SW 1271 (cell line): ENCODE measurements around the gene RAB10.
"Not testable (repeated sequence)": the region's sequence is repeated elsewhere in the genome, so short reads cannot be mapped to it uniquely, and the experiment has no call there.

Experiments used
- DNase-seq, 2 experiments: peaks; one replicate each; lab custom pipeline; 2025; lab: John Stamatoyannopoulos, UW

RAB10 gene

GRCh38 chr2:26089337-26089736 is 55.5 kb downstream of the RAB10 start:
- DNase-seq = no peak

- DNase-seq = no peak
Measured at GRCh38 chr2:26095758-26096157, 61.9 kb downstream of the RAB10 start.

- no peak for DNase-seq
Measured at GRCh38 chr2:26099933-26100332, 66.0 kb downstream of the RAB10 start.

DNA sequence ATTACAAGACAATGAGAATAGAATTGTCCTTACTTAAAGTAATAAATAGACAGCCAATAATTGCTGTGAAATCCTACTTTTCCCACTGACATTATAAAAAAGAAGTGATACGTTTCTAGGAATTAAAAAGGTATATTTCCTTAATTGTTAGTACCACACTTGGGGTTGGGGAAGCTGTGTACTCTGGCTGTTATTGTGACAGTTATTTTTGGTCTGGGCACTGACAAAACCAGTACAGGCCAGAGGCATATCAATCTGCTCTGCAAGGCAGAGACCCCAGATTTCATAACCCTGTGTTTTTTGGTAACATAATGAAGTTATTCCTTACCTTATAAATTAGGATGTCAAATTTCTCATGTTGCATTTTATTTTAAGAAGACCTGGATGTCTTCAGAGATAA is 66.5 kb downstream of the RAB10 start:
- no peak for DNase-seq

GRCh38 chr2:26103752-26104151 is 69.9 kb downstream of the RAB10 start:
- no peak for DNase-seq

GRCh38 chr2:26108701-26109100 is 74.8 kb downstream of the RAB10 start:
- DNase-seq = not testable (repeated sequence)

DNA sequence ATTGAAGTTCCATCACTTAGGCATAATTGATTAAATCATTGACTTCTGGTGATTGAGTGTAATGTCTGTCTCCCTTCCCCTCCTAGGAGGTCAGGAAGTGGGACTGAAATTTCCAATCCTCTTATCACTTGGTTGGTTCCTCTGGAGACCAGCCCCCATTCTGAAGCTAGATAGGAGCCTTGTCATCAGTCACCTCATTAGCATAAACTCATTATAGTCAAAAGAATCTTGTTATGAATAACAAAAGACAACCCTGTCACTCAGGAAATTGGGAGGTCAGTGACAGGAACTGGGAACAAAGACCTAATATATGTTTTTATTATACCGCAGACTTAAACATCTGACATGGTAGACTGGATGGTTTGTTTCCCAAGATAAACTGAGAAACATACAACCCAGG is 78.3 kb downstream of the RAB10 start:
- DNase-seq = no peak

DNA sequence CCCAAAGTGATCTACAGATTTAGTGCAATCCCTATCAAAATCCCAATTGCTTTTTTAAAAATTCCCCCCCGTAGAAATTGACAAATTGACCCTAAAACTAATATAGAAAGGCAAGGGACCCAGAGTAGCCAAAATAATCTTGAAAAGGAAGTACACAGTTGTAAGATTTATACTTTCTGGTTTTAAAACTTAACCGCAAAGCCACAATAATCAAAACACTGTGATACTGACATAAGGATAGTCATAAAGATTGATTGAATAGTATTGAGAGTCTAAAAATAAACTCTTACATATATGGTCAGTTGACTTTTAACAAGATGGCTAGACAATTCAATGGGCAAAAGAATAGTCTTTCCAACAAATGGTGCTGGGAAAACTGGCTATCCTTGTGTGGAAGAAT is 80.3 kb downstream of the RAB10 start:
- DNase-seq = no peak

DNA sequence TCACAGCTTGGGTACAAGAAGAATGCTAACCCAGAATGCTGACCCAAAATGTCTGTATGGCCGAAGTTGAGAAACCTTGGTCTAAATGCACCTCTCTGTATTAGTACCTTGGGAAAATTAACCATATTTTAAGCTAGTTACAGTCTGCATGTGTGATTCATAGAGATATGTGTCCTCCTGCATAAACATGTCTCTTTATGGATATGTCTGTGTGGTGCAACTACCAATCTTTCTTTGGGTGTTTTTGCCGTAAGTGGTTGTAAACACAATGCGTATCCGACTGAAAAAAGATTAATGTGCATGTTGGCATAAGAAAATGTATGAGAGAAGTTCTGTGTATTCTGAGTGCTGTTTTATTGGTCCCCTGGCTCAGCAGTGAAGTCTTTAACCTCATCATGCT is 84.8 kb downstream of the RAB10 start:
- no peak for DNase-seq

GRCh38 chr2:26119521-26119920 is 85.6 kb downstream of the RAB10 start:
- DNase-seq = no peak

DNA sequence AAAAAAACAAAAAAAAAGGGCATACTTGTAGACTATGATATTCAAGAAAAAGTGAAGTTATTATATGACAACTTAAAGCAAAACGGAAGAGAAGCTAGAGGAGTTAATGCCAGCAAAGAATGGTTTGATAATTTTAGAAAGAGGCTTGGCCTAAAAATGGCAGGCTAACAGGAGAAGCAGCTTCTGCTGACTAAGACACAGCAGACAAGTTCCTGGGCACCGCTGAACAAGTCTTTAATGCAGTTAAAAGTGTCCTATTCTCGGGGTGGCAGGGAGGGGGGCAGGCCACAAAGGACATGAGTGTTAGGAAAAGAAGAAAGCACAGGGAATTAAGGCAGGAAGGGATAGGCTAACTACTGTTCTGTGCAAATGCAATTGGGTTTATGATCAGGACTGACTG is 88.7 kb downstream of the RAB10 start:
- no peak for DNase-seq

- no peak for DNase-seq
Measured at GRCh38 chr2:26123426-26123825, 89.5 kb downstream of the RAB10 start.

DNA sequence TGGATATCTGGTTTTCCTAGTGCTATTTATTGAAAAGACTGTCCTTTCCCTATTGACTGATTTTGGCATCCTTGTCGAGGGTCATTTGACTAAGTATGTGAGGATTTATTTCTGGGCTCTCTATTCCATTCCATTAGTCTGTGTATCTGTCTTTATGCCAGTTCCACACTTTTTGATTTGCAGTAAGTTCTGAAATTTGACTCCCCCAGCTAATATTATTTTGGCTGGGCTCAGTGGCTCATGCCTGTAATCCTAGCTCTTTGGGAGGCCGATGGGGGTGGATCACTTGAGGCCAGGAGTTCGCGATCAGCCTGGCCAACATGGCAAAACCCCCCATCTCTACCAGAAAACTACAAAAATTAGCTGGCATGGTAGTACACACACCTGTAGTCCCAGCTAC is 92.2 kb downstream of the RAB10 start:
- DNase-seq = no peak

DNA sequence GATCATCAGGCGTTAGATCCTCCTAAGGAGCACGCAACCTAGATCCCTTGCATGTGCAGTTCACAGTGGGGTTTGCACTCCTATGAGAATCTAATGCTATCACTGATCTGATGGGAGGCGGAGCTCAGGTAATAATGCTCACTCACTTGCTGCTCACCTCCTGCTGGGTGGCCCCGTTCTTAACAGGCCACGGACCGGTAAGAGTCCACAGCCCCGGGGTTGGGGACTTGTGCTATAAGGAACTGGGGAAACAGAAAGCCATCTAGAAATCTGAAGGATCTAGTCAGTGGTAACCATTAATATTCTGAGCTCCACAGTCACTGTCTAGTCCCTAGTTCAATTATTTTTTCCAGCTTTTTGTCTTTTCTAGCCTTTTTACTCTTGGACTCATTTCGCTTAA is 94.3 kb downstream of the RAB10 start:
- DNase-seq = no peak

GRCh38 chr2:26130763-26131162 is 96.9 kb downstream of the RAB10 start:
- no peak for DNase-seq

- no peak for DNase-seq
Measured at GRCh38 chr2:26136451-26136850, 102.6 kb downstream of the RAB10 start.

DNA sequence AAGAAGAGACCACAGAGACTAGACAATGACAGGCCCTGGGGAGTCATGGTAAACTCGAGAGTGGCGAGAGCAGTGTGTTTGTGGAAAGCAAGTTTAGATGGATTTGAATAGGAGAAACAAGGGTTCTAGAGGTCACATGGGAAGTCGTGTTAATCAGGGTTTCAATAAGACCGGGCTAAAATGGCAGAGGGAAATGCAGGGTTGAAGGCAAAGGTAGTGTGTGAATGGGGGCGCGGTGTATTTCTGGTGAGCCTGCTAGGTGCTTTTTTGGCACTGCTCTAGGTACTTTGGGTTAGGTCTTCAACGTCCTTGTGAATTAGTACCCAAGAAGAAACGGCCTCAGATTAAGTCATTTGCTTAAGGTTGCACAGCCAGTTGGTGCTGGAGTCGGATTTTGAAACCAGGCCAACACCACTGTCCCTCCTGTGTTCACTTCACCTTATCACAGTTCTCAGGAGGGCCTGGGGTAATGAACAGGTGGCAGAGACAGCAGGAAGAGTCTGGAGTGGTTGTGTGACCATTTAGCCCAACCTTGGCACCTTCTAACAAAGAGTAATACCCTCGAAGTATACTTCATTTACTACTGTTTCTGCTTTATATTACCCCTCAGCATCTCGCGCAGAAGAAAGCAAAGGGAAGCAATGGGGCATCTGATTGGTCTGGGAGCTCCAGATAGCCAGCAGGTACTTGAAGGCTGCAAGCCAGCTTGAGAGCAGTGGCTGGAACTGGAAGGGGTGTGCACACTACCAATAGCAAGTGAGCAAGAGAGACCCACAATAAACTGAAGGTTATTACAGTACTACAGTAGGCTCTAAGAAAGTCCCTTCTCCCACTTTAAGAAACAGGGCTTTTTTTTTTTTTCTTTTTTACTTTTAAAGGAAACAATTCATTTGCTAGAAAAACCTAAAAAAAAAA is 105.6 kb downstream of the RAB10 start:
- DNase-seq = no peak

DNA sequence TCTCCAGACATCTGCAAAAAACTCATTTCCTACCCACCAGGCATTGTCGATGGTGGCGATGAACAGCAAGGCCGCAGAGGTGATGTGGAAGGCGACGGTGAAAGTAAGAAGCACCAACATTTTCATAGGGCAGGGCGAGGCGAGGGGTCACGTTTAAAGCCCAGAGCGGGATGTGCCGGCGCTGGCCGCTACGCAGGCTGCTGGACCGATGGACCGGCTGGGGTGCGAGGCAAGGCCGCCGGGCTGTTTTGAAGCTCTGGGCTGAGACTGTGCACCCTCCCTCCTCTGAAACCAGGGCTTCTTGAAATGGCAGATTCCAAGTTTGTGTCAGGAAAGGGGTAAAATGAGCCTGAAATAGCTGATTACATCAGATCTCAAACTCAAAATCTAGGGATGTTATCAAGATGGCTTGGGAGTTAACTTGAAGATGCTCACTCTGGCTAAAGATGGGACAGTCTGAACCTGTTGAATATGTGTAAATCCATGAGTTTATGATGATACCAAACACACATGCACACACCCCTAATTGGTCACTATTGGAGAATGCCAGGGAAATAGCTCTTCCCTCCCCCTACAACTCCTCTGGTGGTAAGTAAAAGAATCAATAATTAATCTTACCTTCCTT is 107.4 kb downstream of the RAB10 start:
- no peak for DNase-seq

- DNase-seq = no peak
Measured at GRCh38 chr2:26144031-26144430, 110.1 kb downstream of the RAB10 start.

DNA sequence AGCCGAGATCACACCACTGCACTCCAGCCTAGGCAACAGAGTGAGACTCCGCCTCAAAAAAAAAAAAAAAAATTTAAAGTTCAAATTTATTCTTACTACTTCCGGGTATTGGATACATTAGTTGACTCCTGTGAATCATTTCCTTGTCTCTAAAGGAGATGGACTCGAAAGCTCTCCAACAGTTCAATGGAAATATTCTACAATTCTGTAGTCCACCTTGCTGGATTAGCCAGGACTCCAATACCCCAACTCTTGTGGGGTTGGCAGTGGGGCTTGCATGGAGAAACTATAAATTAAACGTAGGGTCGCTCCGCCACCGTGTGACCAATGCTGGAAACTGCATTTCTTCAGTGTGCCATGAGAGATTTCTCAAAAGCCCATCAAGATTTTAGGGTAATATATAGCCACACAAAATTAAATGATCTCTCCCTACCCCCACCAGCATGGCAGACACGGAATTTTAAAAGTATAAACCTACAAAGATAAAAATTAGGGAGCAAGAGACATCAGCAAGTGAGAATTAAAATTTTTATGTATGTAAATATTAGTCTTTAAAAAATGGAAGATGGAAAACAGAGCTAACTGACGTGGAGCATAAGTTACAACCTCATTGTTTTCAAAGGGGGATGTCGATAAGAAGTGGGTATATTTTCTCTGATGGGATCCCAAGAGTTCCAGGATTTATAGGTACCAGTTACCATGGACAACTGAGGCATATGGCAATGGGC is 111.2 kb downstream of the RAB10 start:
- peak; percentile 57 to 60 for DNase-seq

- DNase-seq = no peak
Measured at GRCh38 chr2:26148501-26148900, 114.6 kb downstream of the RAB10 start.

GRCh38 chr2:26150243-26150642 is 116.4 kb downstream of the RAB10 start:
- no peak for DNase-seq

GRCh38 chr2:26157580-26157979 is 123.7 kb downstream of the RAB10 start:
- DNase-seq = no peak
